ENCODE measurements around the gene DUOX1.

DNA sequence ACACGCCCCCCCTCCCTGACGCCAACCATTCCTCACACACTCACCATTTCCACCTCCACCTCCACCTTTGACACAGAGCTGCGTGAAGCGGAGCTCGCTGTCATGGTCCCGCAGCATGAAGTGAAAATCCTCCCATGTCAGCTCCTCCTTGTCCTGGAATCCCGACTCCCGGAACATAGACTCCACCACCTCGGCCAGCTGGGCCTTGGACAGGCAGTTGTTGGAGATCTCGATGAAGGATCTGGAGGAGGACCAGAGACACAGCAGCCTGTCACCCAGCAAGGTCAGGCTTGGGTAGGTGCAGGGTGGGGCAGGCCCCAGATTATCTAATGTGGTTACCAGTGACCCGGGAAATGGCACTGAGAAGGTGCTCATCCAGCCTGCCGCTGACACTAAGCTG lies 28.0 kb upstream of the DUOX1 start:
- TF ChIP-seq ARNTL (CRISPR knock-in tag; IDR thresholded peaks at IDR 0.05; ENCODE audit: borderline replicate concordance, low read depth) (no peak), RARB (CRISPR knock-in tag; IDR thresholded peaks at IDR 0.05) (no peak), SNAI2 (CRISPR knock-in tag; IDR thresholded peaks at IDR 0.05) (no peak), OSR1 (CRISPR knock-in tag; IDR thresholded peaks at IDR 0.05) (no peak), CSDC2 (CRISPR knock-in tag; IDR thresholded peaks at IDR 0.05) (no peak), GLIS3 (CRISPR knock-in tag; IDR thresholded peaks at IDR 0.05) (no peak), ZFP3 (CRISPR knock-in tag; IDR thresholded peaks at IDR 0.05) (no peak), ZC3H10 (CRISPR knock-in tag; IDR thresholded peaks at IDR 0.05) (no peak)
- TF ChIP-seq, protein P1, sequence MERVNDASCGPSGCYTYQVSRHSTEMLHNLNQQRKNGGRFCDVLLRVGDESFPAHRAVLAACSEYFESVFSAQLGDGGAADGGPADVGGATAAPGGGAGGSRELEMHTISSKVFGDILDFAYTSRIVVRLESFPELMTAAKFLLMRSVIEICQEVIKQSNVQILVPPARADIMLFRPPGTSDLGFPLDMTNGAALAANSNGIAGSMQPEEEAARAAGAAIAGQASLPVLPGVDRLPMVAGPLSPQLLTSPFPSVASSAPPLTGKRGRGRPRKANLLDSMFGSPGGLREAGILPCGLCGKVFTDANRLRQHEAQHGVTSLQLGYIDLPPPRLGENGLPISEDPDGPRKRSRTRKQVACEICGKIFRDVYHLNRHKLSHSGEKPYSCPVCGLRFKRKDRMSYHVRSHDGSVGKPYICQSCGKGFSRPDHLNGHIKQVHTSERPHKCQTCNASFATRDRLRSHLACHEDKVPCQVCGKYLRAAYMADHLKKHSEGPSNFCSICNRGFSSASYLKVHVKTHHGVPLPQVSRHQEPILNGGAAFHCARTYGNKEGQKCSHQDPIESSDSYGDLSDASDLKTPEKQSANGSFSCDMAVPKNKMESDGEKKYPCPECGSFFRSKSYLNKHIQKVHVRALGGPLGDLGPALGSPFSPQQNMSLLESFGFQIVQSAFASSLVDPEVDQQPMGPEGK (CRISPR knock-in tag; IDR thresholded peaks at IDR 0.05; ENCODE audit: borderline replicate concordance), result no peak
- TF ChIP-seq, protein P2, sequence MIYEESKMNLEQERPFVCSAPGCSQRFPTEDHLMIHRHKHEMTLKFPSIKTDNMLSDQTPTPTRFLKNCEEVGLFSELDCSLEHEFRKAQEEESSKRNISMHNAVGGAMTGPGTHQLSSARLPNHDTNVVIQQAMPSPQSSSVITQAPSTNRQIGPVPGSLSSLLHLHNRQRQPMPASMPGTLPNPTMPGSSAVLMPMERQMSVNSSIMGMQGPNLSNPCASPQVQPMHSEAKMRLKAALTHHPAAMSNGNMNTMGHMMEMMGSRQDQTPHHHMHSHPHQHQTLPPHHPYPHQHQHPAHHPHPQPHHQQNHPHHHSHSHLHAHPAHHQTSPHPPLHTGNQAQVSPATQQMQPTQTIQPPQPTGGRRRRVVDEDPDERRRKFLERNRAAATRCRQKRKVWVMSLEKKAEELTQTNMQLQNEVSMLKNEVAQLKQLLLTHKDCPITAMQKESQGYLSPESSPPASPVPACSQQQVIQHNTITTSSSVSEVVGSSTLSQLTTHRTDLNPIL (CRISPR knock-in tag; IDR thresholded peaks at IDR 0.05; ENCODE audit: low read depth), result no peak
- TF ChIP-seq, protein P3, sequence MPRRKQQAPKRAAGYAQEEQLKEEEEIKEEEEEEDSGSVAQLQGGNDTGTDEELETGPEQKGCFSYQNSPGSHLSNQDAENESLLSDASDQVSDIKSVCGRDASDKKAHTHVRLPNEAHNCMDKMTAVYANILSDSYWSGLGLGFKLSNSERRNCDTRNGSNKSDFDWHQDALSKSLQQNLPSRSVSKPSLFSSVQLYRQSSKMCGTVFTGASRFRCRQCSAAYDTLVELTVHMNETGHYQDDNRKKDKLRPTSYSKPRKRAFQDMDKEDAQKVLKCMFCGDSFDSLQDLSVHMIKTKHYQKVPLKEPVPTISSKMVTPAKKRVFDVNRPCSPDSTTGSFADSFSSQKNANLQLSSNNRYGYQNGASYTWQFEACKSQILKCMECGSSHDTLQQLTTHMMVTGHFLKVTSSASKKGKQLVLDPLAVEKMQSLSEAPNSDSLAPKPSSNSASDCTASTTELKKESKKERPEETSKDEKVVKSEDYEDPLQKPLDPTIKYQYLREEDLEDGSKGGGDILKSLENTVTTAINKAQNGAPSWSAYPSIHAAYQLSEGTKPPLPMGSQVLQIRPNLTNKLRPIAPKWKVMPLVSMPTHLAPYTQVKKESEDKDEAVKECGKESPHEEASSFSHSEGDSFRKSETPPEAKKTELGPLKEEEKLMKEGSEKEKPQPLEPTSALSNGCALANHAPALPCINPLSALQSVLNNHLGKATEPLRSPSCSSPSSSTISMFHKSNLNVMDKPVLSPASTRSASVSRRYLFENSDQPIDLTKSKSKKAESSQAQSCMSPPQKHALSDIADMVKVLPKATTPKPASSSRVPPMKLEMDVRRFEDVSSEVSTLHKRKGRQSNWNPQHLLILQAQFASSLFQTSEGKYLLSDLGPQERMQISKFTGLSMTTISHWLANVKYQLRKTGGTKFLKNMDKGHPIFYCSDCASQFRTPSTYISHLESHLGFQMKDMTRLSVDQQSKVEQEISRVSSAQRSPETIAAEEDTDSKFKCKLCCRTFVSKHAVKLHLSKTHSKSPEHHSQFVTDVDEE (CRISPR knock-in tag; IDR thresholded peaks at IDR 0.05), result no peak

Data from SK-N-SH treated with all-trans-retinoic acid at 6 μM for 48 hours (cell line).